HG03457 (cell line): Measurements from ENCODE around the gene MET.
A peak's percentile ranks its signal among the peaks of the same experiment; 100 is the strongest.

Experiments used
- ATAC-seq: cut with Tn5 transposase; IDR thresholded peaks from one replicate; pipeline ENCODE4 v1.9.1; 2021; ENCODE audit warnings: moderate number of reproducible peaks; ENCODE audit not compliant: unreplicated experiment

The MET gene

GRCh38 chr7:116780966-116781365 is 109.0 kb downstream of the MET start:
- ATAC-seq: no peak

GRCh38 chr7:116781584-116781983 is 109.6 kb downstream of the MET start:
- no peak for ATAC-seq

- no peak for ATAC-seq
Observed at GRCh38 chr7:116782177-116782711, 110.2 kb downstream of the MET start.

- ATAC-seq: no peak
Observed at GRCh38 chr7:116783666-116784318, 111.8 kb downstream of the MET start.

- no peak for ATAC-seq
Observed at GRCh38 chr7:116784647-116785046, 112.7 kb downstream of the MET start.

GRCh38 chr7:116785843-116786242 is 113.8 kb downstream of the MET start:
- ATAC-seq: no peak

GRCh38 chr7:116786791-116787443 is 114.9 kb downstream of the MET start:
- ATAC-seq: peak; percentile 99

GRCh38 chr7:116787881-116788280 is 115.9 kb downstream of the MET start:
- no peak for ATAC-seq

- ATAC-seq: no peak
Observed at GRCh38 chr7:116788572-116789197, 116.7 kb downstream of the MET start.

- ATAC-seq: no peak
Observed at GRCh38 chr7:116790025-116790424, 118.0 kb downstream of the MET start.

GRCh38 chr7:116792813-116793212 is 120.8 kb downstream of the MET start:
- ATAC-seq: no peak

GRCh38 chr7:116793795-116794340 is 121.9 kb downstream of the MET start:
- ATAC-seq: no peak

- no peak for ATAC-seq
Observed at GRCh38 chr7:116796471-116796870, 124.5 kb downstream of the MET start.

GRCh38 chr7:116797612-116798011 is 125.6 kb downstream of the MET start:
- no peak for ATAC-seq

- no peak for ATAC-seq
Observed at GRCh38 chr7:116798232-116798631, 126.2 kb downstream of the MET start.

GRCh38 chr7:116799916-116800315 is 127.9 kb downstream of the MET start:
- no peak for ATAC-seq

- ATAC-seq: no peak
Observed at GRCh38 chr7:116800594-116800993, 128.6 kb downstream of the MET start.

GRCh38 chr7:116801092-116801710 is 129.2 kb downstream of the MET start:
- no peak for ATAC-seq

GRCh38 chr7:116802144-116802745 is 130.2 kb downstream of the MET start:
- no peak for ATAC-seq

- ATAC-seq: peak; percentile 75
Observed at GRCh38 chr7:116802746-116803152, 130.8 kb downstream of the MET start.

- no peak for ATAC-seq
Observed at GRCh38 chr7:116804471-116804870, 132.5 kb downstream of the MET start.
